GM21723 (cell line): ENCODE data around the gene C1GALT1C1L.
A peak's percentile ranks its signal among the peaks of the same experiment; 100 is the strongest.
"Not testable (repeated sequence)": the region's sequence is repeated elsewhere in the genome, so short reads cannot be mapped to it uniquely, and the experiment has no call there.

Source experiments
- ATAC-seq: cut with Tn5 transposase; IDR thresholded peaks from one replicate; pipeline ENCODE4 v1.9.1; 2021; ENCODE audit warnings: mild to moderate bottlenecking, moderate library complexity; ENCODE audit not compliant: unreplicated experiment

The C1GALT1C1L gene

DNA sequence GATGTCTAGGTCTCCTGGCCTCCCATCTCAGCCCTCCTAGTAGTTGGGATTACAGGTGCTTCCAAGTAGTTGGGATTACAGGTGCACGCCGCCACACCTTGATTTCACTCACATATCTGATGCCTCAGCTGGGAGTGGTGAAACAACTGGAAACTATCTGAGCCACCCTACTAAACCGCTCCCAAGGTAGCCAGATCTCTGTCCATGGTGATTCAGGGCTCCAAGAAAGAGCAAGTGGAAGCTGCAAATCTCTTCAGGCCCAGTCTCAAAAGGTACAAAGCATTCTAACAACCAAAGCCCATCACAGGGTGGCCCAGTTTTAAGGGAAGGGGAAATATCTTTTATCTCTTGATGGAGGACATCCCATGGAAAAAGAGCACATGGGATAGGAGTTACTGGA, 19.0 kb downstream of the C1GALT1C1L start:
- no peak for ATAC-seq

DNA sequence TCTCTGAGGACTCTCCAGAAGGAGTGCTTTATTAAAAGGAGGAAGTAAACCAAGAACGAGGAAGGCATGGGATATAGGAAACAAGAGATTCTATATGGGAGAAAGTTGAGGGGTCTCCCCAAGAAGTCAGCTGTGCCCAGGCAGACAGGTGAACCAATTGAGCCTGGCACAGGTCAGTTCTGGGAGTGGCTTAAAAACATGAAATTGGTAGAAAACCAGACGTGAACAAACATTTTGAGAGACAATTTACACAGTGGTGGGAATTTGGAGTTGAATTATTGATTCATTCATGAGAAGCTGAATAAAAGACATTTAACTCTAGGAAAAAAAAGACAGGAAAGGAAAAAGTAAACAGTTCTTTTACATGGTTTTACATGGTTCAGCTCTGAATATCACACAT, 22.7 kb downstream of the C1GALT1C1L start:
- ATAC-seq = no peak

DNA sequence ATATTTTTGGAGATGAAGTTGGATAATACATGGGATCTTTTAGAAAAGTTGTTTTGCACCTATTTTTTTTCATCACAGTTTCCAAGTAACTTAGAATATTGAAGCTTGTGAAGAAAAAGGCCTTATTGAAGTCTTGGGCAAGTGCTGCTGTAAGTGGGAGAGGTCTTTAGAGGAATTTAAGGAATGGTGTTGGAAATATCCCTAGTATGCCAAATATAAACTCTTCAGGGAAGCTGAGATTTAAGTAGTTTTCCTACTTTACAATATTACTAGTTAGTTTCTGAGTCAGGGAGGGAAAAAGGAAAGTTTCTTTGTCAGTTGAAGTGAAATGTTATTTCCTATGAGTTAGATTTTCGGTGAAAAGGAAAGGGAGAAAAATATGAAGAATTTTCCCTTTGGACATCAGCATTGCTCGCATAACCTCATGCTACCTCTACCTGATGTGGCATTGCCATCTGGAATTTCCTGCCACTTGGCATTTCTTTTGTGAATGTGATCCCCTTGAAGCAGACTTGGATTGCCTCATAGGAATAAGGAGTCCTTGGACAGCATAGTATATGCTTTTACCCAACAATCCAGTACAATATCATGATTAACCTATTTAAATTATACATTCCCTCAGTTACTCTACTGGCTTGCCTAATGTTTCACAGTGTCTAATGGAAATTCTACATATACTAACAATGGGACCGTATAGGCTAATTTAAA, 27.1 kb downstream of the C1GALT1C1L start:
- no peak for ATAC-seq

DNA sequence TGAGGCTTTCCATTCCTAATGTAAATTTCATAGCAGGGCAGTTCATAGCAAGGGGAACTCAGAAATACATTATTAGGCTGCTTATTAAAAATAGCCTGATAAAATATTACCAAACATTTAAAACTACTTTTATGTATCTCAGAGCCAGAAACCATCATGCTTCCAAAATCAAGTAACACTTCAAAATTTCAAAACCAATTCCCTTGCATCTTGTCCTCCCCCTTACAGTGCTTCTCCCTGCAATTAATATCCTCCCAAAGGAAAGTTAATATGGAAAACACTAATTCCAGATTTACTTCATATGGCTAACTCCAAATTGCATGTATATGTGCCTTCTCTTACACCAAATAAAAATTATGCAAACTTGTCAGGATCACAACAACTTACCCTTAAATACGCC, 32.5 kb downstream of the C1GALT1C1L start:
- no peak for ATAC-seq

DNA sequence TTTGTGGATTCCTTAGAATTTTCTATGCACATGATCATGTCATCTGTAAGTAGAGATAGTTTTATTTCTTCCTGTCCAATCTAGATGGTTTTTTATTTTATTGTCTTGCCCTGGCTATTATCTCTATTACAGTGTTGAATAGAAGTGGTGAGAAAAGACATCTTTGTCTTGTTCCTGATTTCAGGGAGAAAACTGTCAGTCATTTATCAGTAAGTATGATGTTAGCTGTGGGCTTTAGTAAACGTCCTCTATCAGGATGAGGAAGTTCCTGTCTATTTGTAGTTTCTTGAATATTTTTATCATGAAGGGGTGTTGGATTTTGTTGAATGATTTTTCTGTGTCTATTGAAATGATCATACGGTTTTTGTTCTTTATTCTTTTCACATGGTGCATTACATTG, 33.9 kb downstream of the C1GALT1C1L start:
- no peak for ATAC-seq

DNA sequence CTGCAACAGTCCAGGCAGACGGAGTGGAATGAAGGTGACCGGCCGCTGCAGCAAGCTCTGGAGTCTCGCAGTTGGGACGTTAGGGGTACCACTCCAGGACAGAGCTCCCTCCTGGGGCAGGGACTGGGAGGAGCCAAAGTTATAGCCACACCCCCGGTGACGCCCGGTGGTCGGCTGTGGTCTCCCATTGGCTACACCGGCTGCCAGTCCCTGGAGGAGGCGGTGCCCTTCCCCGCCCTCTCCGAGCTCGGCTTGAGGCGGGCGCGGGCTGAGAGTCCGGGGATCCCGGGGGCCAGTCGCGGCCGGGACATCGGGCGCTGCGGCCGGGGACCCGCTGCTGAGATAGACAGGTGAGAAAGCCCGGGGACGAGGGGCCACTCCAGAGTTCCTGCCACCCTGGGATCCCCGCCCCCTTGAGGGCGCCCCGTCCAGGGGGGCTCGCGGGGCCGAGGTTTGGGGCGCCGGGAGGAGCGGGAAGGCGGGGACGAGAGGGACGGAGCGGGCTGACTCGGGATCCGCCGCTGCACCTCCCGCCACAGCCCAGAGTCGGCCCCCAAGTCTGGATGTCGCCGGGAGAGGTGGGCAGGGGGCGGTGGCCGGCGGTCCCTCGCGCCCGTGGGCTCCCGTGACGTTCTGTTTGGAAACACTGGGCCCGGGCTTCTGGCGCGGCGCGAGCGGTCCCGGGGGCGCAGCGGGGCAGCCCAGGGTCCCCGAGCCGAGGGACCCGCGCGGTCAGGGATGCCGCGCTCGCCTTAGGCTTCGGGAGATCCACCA, 39.0 kb downstream of the C1GALT1C1L start, which contains the start of gene PLEKHH2:
PLEKHH2 (plus strand) TSS at position 231 of the 774 bp plus-strand sequence. CDS start 7,414 bp downstream, outside the sequence.
- ATAC-seq = peak; percentile 100

DNA sequence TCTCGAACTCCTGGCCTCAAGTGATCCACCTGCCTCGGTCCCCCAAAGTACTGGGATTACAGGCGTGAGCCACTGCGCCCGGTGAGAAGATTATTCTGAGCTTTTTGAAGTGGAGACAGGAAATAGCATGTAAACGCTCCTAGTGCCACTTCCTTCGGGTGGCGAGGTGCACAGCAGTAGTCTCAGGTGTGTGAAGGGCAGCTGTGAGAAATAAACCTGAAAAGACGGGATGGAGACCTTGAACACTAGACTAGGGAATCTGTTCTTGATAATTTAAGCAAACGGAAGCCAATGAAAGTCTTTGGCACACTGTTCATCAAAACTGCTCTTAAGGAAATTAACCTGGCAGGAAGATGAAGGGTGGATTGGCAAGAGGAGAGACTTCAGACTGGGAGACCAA, 39.6 kb downstream of the C1GALT1C1L start:
- peak; percentile 31 for ATAC-seq

DNA sequence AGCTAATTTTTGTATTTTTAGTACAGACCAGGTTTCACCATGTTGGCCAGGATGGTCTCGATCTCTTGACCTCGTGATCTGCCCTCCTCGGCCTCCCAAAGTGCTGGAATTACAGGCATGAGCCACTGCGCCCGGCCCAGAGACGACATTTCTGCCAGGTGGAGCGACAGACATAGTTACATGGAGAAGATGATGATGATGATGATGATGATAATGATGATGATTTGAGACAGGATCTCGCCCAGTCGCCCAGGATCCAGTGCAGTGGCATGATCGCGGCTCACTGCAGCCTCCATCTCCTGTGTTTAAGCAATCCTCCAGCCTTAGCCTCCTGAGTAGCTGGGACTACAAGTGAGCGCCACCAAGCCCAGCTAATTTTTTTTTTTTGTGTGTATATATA, 40.1 kb downstream of the C1GALT1C1L start:
- not testable (repeated sequence) for ATAC-seq

DNA sequence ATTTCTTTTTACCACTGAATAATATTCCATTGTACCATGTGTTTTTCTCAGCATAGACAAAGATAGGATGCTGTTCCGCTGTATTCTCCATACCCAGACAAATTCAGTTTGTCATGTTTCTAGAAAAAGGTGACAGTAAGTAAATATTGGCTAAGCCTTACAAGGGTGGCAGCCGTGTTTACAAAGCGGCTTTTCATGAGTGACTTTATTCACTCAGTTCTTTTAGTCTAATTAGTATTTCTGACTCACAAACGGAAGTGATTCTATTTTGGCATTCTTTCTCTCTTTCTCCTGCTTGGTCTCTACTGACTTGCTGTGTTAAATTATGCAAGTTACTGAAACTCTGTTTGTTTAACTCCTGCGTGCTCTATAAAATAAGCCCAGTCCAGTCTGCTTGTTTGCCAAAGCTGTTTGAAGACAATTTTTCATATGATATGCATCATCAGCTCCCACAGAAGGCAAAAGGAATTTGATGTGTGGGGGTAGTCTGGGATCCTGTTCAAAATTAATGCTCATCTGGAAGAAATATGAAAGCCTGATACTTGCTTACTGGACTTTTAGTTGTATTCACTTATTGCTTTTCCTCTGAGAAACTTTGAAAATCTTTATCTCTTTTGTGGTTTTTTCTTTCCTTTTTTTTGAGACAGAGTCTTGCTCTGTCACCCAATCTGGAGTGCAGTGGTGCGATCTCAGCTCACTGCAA, 41.5 kb downstream of the C1GALT1C1L start:
- no peak for ATAC-seq

DNA sequence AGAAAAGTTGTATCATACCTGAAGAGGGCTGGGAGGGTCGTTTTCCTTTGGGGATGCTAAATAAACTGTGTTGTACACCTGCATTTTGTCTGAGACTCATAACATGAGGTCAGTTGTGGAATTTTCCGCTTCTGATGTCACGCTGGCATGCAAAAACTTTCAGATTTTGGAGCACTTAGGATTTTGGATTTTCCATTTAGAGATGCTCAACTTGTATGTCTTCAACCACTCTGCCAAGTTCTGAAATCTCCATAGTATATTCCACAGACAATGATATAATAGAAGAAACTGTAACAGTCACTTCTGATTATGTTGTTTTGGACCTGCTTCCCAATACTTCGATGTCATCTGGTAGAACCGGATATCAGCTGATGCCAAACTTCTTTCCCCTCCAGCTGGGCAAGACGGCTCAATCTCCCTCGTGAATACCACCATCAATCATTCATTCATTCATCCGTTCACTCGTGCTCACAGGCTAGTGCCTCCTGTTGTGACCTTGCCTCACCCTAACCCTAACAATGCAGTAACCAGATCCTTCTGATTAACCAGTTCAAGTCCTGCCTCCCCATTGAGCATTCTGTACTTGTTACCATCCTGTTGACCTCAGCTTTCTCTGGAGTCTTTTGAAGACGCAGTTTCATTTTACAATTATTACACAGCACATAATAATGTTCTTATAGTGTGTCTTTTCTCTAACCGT, 44.5 kb downstream of the C1GALT1C1L start:
- ATAC-seq = no peak
